Ishikawa (cell line): ENCODE results near the gene NECAB2.

ENCODE experiments used
- CEBPB ChIP-seq: IDR thresholded peaks from 2 replicates; pipeline ENCODE4 v1.6.1; 2012
- CREB1 ChIP-seq: IDR thresholded peaks from 2 replicates; pipeline ENCODE4 v1.6.1; 2012; ENCODE audit warnings: low read depth
- EGR1 ChIP-seq: IDR thresholded peaks from 2 replicates; pipeline ENCODE4 v1.6.1; 2012
- EP300 ChIP-seq: IDR thresholded peaks from 2 replicates; pipeline ENCODE4 v1.6.1; 2012; ENCODE audit warnings: borderline replicate concordance
- FOXM1 ChIP-seq: IDR thresholded peaks from 2 replicates; pipeline ENCODE4 v1.6.1; 2012; ENCODE audit warnings: low read depth, borderline replicate concordance
- NFIC ChIP-seq: IDR thresholded peaks from 2 replicates; pipeline ENCODE4 v1.6.1; 2012
- RAD21 ChIP-seq: IDR thresholded peaks from 2 replicates; pipeline ENCODE4 v1.6.1; 2012; ENCODE audit warnings: low read depth
- REST ChIP-seq: IDR thresholded peaks from 2 replicates; pipeline ENCODE4 v1.6.1; 2012; ENCODE audit warnings: low read depth, mild to moderate bottlenecking
- TAF1 ChIP-seq: IDR thresholded peaks from 2 replicates; pipeline ENCODE4 v1.6.1; 2012; ENCODE audit warnings: low read depth, mild to moderate bottlenecking
- TCF12 ChIP-seq: IDR thresholded peaks from 2 replicates; pipeline ENCODE4 v1.6.1; 2012; ENCODE audit warnings: low read depth
- TEAD4 ChIP-seq: IDR thresholded peaks from 2 replicates; pipeline ENCODE4 v1.6.1; 2012
- YY1 ChIP-seq: IDR thresholded peaks from 2 replicates; pipeline ENCODE4 v1.6.1; 2012; ENCODE audit warnings: low read depth
- ZBTB7A ChIP-seq: IDR thresholded peaks from 2 replicates; pipeline ENCODE4 v1.6.1; 2012; ENCODE audit warnings: low read depth
- TF ChIP-seq, protein P1 (sequence below): IDR thresholded peaks from 2 replicates; pipeline ENCODE4 v1.6.1; 2012
- TF ChIP-seq, protein P2 (sequence below): IDR thresholded peaks from 2 replicates; pipeline ENCODE4 v1.6.1; 2012

NECAB2 gene

DNA sequence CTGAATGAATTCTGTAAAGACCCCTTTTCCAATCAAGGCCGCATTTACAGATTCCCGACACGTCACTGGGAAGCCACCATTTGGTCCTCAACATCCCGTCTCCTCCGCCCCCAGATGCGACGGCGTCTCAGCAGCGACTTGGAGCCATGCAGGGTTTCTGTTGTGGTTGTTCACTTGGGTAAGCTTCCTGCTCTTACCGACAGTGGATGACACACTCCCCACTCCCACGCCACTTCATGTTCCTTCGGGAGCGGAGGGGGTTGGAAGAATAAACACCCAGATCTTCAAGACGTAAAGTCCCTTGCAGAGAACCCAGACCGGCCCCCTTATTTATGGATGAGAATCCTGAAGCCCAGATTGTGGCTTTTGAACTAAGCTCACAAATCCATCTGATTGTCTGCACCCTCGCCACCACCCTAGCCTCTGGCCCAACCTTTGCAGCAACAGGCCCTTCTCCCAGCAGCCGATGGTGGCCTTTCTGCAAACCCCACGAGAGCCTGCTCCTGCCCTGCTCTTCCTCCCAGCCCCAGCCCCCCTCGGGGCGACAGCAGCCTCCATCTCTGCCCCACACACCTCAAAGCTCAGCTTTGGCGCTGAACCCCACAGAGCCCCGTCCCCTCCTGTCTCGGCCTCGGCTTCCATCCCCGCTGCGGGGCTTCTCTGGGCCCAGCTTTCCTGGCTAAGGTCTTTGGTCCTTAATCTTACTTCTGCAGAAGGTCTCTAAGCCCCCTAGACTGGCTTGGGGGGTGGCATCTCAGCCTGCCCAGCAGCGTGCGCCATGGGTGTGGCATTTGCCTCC is 34.0 kb upstream of the NECAB2 start:
- TF ChIP-seq EP300 (no peak), REST (no peak), TAF1 (no peak), NFIC (no peak), FOXM1 (no peak), TEAD4 (no peak), CEBPB (no peak), CREB1 (no peak), YY1 (no peak), RAD21 (no peak), TCF12 (no peak), EGR1 (no peak), ZBTB7A (no peak)
- TF ChIP-seq, protein P1, sequence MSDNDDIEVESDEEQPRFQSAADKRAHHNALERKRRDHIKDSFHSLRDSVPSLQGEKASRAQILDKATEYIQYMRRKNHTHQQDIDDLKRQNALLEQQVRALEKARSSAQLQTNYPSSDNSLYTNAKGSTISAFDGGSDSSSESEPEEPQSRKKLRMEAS, result no peak
- TF ChIP-seq, protein P2, sequence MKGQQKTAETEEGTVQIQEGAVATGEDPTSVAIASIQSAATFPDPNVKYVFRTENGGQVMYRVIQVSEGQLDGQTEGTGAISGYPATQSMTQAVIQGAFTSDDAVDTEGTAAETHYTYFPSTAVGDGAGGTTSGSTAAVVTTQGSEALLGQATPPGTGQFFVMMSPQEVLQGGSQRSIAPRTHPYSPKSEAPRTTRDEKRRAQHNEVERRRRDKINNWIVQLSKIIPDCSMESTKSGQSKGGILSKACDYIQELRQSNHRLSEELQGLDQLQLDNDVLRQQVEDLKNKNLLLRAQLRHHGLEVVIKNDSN, result no peak

GRCh38 chr16:83934684-83934977 is 33.4 kb upstream of the NECAB2 start:
- TF ChIP-seq, protein P2, result no peak
- no peak for TF ChIP-seq ZBTB7A
- no peak for TF ChIP-seq CREB1
- TF ChIP-seq CEBPB, result no peak
- no peak for TF ChIP-seq NFIC
- TF ChIP-seq EGR1, result no peak
- TF ChIP-seq, protein P1, result no peak
- TF ChIP-seq EP300, result no peak
- no peak for TF ChIP-seq FOXM1
- no peak for TF ChIP-seq REST
- no peak for TF ChIP-seq YY1
- TF ChIP-seq TCF12, result no peak
- no peak for TF ChIP-seq TAF1
- no peak for TF ChIP-seq TEAD4
- TF ChIP-seq RAD21, result no peak

DNA sequence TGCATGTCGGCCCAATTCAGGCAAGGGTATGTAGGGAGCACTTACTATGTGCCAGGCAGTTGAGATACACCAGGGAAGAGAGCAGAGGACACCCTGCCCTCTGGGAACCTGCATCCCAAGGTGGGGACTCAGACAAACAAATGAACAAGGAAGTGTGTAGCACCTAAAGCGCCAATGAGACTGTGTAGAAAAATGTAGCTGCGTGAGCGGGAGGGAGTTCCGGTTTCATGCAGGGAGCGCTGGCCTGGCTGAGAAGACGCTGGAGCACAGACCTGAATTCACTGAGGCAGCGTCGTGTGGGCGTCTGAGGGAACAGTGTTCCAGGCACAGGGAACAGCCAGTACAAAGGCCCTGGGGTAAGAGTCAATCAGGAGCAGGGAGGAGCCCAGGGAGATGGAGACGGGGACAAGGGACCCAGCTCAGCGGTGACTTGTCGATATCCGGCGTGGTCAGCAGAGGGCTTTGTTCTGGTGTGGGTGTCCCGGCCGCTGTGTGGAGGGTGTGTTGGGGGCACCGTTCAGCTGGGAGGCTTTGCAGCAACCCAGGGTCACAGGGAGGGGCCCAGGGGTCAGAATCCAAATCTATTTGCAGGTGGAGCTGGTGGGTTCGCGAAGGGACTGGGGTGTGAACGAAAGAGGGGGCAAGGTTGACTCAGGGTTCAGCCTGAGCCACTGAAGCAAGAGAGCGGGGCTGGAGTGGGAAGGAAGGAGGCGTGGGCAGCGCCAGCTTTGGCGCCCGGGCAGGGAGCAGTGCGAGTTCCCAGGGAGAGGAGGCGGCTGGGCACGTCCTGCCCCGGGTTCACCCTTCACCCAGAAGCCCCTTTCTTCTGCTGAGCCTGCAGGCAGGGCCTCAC is 32.8 kb upstream of the NECAB2 start:
- TF ChIP-seq TEAD4, result no peak
- no peak for TF ChIP-seq TAF1
- no peak for TF ChIP-seq TCF12
- TF ChIP-seq, protein P2, result no peak
- TF ChIP-seq NFIC, result no peak
- TF ChIP-seq REST, result no peak
- no peak for TF ChIP-seq FOXM1
- TF ChIP-seq EGR1, result no peak
- no peak for TF ChIP-seq ZBTB7A
- no peak for TF ChIP-seq RAD21
- TF ChIP-seq EP300, result no peak
- TF ChIP-seq CEBPB, result no peak
- no peak for TF ChIP-seq CREB1
- TF ChIP-seq, protein P1, result no peak
- TF ChIP-seq YY1, result no peak
